NCI-H2196 treated with DMSO at 0.1 percent for 48 hours (cell line): ENCODE results near the gene BRAT1.
"Not testable (repeated sequence)": the region's sequence is repeated elsewhere in the genome, so short reads cannot be mapped to it uniquely, and the experiment has no call there.

ENCODE experiments used
- DNase-seq: peaks from one replicate; lab custom pipeline; 2025; ENCODE audit not compliant: unreplicated experiment; lab: John Stamatoyannopoulos, UW

BRAT1 gene

GRCh38 chr7:2539031-2539911 is 16.1 kb downstream of the BRAT1 start:
- no peak for DNase-seq

- DNase-seq = no peak
These were observed 17.1 kb downstream of the BRAT1 start for GRCh38 chr7:2537981-2538851.

- not testable (repeated sequence) for DNase-seq
These were observed 19.3 kb downstream of the BRAT1 start for GRCh38 chr7:2535872-2536627.

GRCh38 chr7:2534214-2534613 is 21.1 kb downstream of the BRAT1 start:
- DNase-seq = not testable (repeated sequence)

GRCh38 chr7:2533566-2533965 is 21.8 kb downstream of the BRAT1 start:
- DNase-seq = not testable (repeated sequence)

- DNase-seq = not testable (repeated sequence)
These were observed 22.5 kb downstream of the BRAT1 start for GRCh38 chr7:2532816-2533215.

GRCh38 chr7:2532199-2532772 is 23.0 kb downstream of the BRAT1 start:
- DNase-seq = not testable (repeated sequence)

- DNase-seq = not testable (repeated sequence)
These were observed 23.6 kb downstream of the BRAT1 start for GRCh38 chr7:2531796-2532110.

GRCh38 chr7:2530994-2531795 is 24.1 kb downstream of the BRAT1 start:
- not testable (repeated sequence) for DNase-seq

- no peak for DNase-seq
These were observed 25.0 kb downstream of the BRAT1 start for GRCh38 chr7:2530071-2530987.

GRCh38 chr7:2529161-2530070 is 25.9 kb downstream of the BRAT1 start:
- no peak for DNase-seq

- no peak for DNase-seq
These were observed 26.7 kb downstream of the BRAT1 start for GRCh38 chr7:2528481-2529095.

- no peak for DNase-seq
These were observed 27.5 kb downstream of the BRAT1 start for GRCh38 chr7:2527505-2528467.

GRCh38 chr7:2526659-2527504 is 28.4 kb downstream of the BRAT1 start:
- DNase-seq = no peak
